ENCODE measurements around the gene ADAMTS8.

DNA sequence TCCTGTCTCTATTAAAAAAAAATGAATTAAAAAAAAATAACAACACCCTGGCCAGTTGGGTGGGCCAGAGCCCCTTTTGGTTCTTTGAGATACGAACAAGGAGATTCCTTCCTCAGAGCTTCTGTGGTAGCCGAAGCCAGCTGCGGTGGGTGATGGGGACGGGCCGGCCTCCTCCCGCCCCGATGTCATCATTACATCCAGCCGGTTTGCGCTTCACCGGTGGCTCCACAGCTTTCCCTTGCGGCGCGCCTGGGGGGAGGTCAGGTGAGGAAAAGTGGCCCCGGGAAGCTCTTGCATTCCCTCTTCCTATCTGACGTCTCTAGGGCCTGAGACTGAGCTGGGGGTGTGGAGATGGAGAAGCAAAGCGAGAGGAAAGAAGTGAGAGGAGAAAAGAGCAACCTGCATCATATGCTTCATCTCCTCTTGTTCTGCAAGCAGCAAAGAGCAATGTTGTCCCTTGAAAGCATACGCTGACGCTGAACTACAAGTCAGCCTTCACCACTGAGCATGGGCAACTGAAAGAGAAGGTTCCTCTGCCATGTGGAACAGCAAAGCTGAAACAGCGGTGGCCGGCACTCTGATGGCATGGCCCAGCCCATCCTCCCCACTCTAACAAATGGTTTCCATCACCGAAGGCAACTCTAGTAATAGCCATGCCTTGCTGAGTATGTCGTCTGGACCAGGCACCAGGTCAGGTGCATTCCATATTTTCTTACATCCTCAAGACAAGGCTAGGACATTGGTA, 6.0 kb downstream of the ADAMTS8 start:
- TF ChIP-seq, protein P1, sequence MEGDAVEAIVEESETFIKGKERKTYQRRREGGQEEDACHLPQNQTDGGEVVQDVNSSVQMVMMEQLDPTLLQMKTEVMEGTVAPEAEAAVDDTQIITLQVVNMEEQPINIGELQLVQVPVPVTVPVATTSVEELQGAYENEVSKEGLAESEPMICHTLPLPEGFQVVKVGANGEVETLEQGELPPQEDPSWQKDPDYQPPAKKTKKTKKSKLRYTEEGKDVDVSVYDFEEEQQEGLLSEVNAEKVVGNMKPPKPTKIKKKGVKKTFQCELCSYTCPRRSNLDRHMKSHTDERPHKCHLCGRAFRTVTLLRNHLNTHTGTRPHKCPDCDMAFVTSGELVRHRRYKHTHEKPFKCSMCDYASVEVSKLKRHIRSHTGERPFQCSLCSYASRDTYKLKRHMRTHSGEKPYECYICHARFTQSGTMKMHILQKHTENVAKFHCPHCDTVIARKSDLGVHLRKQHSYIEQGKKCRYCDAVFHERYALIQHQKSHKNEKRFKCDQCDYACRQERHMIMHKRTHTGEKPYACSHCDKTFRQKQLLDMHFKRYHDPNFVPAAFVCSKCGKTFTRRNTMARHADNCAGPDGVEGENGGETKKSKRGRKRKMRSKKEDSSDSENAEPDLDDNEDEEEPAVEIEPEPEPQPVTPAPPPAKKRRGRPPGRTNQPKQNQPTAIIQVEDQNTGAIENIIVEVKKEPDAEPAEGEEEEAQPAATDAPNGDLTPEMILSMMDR (IDR thresholded peaks at IDR 0.05), result no peak
- TF ChIP-seq KDM1A (IDR thresholded peaks at IDR 0.05; ENCODE audit: low read depth) (no peak), POLR2A (IDR thresholded peaks at IDR 0.05; ENCODE audit: low read length) (no peak), HDAC2 (IDR thresholded peaks at IDR 0.05) (no peak), TP53 (CRISPR knock-in tag; IDR thresholded peaks at IDR 0.05) (no peak), JUN (IDR thresholded peaks at IDR 0.05) (no peak), SMC3 (IDR thresholded peaks at IDR 0.05) (no peak), MAFK (IDR thresholded peaks at IDR 0.05; ENCODE audit: partially characterized antibody) (no peak), MYC (IDR thresholded peaks at IDR 0.05; ENCODE audit: borderline replicate concordance, low read length) (no peak), SREBF2 (IDR thresholded peaks at IDR 0.05) (no peak), EP300 (IDR thresholded peaks at IDR 0.05) (no peak), CHD2 (IDR thresholded peaks at IDR 0.05; ENCODE audit: low read length, partially characterized antibody) (no peak)
- TF ChIP-seq, protein P2, sequence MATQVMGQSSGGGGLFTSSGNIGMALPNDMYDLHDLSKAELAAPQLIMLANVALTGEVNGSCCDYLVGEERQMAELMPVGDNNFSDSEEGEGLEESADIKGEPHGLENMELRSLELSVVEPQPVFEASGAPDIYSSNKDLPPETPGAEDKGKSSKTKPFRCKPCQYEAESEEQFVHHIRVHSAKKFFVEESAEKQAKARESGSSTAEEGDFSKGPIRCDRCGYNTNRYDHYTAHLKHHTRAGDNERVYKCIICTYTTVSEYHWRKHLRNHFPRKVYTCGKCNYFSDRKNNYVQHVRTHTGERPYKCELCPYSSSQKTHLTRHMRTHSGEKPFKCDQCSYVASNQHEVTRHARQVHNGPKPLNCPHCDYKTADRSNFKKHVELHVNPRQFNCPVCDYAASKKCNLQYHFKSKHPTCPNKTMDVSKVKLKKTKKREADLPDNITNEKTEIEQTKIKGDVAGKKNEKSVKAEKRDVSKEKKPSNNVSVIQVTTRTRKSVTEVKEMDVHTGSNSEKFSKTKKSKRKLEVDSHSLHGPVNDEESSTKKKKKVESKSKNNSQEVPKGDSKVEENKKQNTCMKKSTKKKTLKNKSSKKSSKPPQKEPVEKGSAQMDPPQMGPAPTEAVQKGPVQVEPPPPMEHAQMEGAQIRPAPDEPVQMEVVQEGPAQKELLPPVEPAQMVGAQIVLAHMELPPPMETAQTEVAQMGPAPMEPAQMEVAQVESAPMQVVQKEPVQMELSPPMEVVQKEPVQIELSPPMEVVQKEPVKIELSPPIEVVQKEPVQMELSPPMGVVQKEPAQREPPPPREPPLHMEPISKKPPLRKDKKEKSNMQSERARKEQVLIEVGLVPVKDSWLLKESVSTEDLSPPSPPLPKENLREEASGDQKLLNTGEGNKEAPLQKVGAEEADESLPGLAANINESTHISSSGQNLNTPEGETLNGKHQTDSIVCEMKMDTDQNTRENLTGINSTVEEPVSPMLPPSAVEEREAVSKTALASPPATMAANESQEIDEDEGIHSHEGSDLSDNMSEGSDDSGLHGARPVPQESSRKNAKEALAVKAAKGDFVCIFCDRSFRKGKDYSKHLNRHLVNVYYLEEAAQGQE (IDR thresholded peaks at IDR 0.05), result no peak
- TF ChIP-seq, protein P3, sequence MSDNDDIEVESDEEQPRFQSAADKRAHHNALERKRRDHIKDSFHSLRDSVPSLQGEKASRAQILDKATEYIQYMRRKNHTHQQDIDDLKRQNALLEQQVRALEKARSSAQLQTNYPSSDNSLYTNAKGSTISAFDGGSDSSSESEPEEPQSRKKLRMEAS (IDR thresholded peaks at IDR 0.05), result no peak

Data from A549 (cell line).